ENCODE measurements around the gene CCT8.

GRCh38 chr21:29052224-29052623, 21.2 kb downstream of the CCT8 start:
- TF ChIP-seq CTCF (IDR thresholded peaks at IDR 0.05) (no peak), POLR2A (IDR thresholded peaks at IDR 0.05) (no peak)
